GM12892 (cell line): ENCODE results near the gene PAX5.

Experiments used
- POLR2A ChIP-seq: IDR thresholded peaks from 2 replicates; pipeline ENCODE4 v1.6.1; 2011; ENCODE audit warnings: low read depth, low read length, control low read depth
- POLR2AphosphoS5 ChIP-seq: IDR thresholded peaks from 2 replicates; pipeline ENCODE4 v1.6.1; 2011; ENCODE audit warnings: low read depth, low read length, control low read depth

DNA sequence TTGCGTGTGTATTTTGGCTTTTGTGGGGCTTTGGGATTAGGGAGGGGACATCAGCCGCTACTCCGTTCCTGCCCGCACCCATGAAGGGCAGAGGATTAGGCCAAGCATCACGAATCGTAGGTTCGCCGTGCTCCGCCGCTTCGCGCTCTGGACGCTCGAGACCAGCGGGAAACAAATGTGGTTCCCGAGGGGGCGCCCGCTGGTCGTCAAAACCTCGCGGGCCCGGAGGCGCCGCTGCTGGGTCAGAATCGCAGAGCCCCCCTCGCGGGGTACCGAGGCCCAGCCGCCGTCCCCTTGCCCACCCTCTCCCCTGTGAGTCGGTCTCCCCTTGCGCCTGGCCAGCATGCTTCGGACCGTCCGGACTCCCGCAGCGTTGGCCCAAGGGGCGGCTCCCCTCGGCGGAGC is 2.3 kb upstream of the PAX5 start:
- no peak; the same call in 1 of the 2 replicates for TF ChIP-seq POLR2A
- no peak; the same call in 1 of the 2 replicates for TF ChIP-seq POLR2AphosphoS5
